Lower leg skin (tissue), 4 donors: ENCODE results near the gene CASK. TPM values are rescaled to one million over a fixed set of nuclear protein-coding genes. Genes with fewer than 3 reads are reported as not detected.

Source experiments
- DNase-seq, 2 donors: peaks; one replicate each; pipeline ENCODE4 v3.0.0-alpha.2; 2019; ENCODE audit warnings: low spot score in 2 of 2
- H3K4me3 ChIP-seq: fragments of 200-600 bp; sonication (generic); 2 replicates; pipeline ENCODE4 v1.5.1; 2017; ENCODE audit warnings: mild to moderate bottlenecking, low read depth; ENCODE audit not compliant: poor library complexity, severe bottlenecking
- CTCF ChIP-seq, 3 donors: fragments of 450-650 bp; IDR thresholded peaks; one replicate each; pipeline ENCODE4 v1.5.1; 2016; ENCODE audit warnings: antibody characterized with exemption in 3 of 3, mild to moderate bottlenecking in 3 of 3, moderate library complexity in 2 of 3
- POLR2A ChIP-seq, 2 donors: fragments of 450-650 bp; IDR thresholded peaks; one replicate each; pipeline ENCODE4 v1.6.1; 2016 to 2017; ENCODE audit warnings: antibody characterized with exemption in 2 of 2, mild to moderate bottlenecking in 1 of 2, moderate library complexity in 1 of 2
- WGBS, 2 donors: methylation state at CpG; one replicate each; pipeline ENCODE4 v1.1.5; 2018; 5-methylcytosine and 5-hydroxymethylcytosine counted together
- intact Hi-C: fragments of 100-400 bp; cut with DNase I; formaldehyde crosslinking; loops from one replicate; pipeline ENCODE4 v1.15.0; 2023; ENCODE audit warnings: low total_unique reads
- total RNA-seq, 4 donors: library from RNA; depleted of rRNA; stranded (reverse); fragments of >200 nt; gene quantifications; one replicate each; pipeline ENCODE4 v1.1.0, GENCODE V29; 2016

The CASK gene
- total RNA-seq, 4 donors from 2014 or later = 22.7 to 43.2 (median 26.8) TPM

- no peak for DNase-seq
- intact Hi-C loops = no loop called here
- TF ChIP-seq CTCF (IDR thresholded peaks at IDR 0.05) = no peak
- no peak for TF ChIP-seq POLR2A (IDR thresholded peaks at IDR 0.05)
- no peak overlapping the region for H3K4me3 ChIP-seq
- 69 to 88% methylated on average over 3 of the region's 3 CpGs for WGBS, 2 donors
Observed at GRCh38 chrX:41728125-41728524, 195.2 kb downstream of the CASK start.

DNA sequence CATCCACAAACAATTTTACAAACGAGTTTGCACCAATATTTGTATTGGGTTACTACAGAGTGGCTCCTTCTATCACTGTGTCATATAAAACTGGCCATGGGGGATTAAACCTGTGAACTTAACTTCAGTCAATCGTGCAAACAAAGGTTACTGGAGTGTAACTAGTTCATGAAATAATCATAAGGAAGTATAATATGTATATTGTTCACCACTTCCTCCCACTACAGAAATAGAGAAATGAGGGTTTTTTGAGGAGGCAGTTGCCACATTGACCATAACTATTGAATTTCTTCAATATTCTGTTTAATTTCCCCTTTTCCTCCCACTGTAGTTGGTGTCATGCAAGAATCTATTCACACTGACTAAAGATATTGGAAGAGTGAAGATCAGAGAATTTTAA lies 199.5 kb downstream of the CASK start, which contains the start of gene GPR82:
Gene GPR82 (plus strand): TSS at position 356 of the 400 bp plus-strand sequence. CDS start 2,846 bp downstream, outside the sequence.
- intact Hi-C loops = no loop called here
- DNase-seq = no peak
- no peak for TF ChIP-seq CTCF (IDR thresholded peaks at IDR 0.05)
- no peak for TF ChIP-seq POLR2A (IDR thresholded peaks at IDR 0.05)
- H3K4me3 ChIP-seq = no peak within 1 kb of the TSS
- 44 to 71% methylated on average over 2 of the region's 2 CpGs for WGBS, 2 donors

GRCh38 chrX:41722816-41723618 lies 200.3 kb downstream of the CASK start:
- no peak overlapping the region for H3K4me3 ChIP-seq
- 65 to 70% methylated on average over 3 of the region's 3 CpGs for WGBS, 2 donors
- TF ChIP-seq POLR2A (IDR thresholded peaks at IDR 0.05) = no peak
- TF ChIP-seq CTCF (IDR thresholded peaks at IDR 0.05) = no peak
- no peak for DNase-seq
- intact Hi-C loops = no loop called here

DNA sequence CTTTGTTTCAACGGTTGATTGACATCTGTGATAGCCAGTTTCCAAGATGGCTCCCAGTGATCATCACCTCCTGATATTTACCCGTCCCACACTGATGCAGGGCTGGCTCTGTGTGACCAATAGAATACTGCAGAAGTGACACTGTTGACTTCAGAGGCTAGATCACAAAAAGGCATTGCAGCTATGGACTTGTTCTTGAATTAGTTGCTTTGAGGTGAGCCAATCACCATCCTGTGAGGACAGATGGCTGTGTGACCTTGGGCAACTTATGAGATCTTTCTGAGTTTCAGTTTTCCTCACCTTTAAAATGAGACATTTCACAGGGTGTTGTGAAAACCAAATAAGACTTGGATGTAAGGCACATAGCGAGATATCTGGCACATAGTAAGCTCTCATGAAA lies 201.1 kb downstream of the CASK start:
- DNase-seq = no peak
- intact Hi-C loops = no loop called here
- WGBS, 2 donors = 77 to 100% methylated on average over 3 of the region's 3 CpGs
- no peak overlapping the region for H3K4me3 ChIP-seq
- no peak for TF ChIP-seq CTCF (IDR thresholded peaks at IDR 0.05)
- no peak for TF ChIP-seq POLR2A (IDR thresholded peaks at IDR 0.05)

DNA sequence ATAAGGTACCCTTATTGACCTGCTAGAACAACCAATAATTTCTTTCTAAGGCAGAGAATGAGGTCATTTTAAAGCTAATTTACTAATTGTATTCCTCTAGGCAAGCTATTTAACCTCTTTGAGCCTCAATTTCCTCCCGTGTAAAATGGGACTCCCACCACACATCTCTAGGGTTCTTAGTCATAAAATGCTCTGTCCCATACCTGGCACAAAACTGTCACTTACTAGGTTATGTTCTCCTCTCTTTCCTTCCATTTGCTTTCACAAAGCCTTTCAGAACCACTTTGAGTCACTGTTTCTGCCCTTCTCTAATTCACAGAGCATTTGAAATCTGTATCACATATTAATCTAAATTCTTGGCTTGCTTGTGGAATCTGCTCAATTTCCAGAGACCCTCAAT lies 201.8 kb downstream of the CASK start:
- TF ChIP-seq POLR2A (IDR thresholded peaks at IDR 0.05) = no peak
- TF ChIP-seq CTCF (IDR thresholded peaks at IDR 0.05) = no peak
- no peak for DNase-seq
- intact Hi-C loops = no loop called here
- H3K4me3 ChIP-seq = no peak overlapping the region
- 44 to 61% methylated on average over 1 of the region's 1 CpG for WGBS, 2 donors
